A673 (cell line): ENCODE measurements around the gene CDK11B. TPM values are rescaled to one million over a fixed set of nuclear protein-coding genes. Genes with fewer than 3 reads are reported as not detected.
"Not testable (repeated sequence)": the region's sequence is repeated elsewhere in the genome, so short reads cannot be mapped to it uniquely, and the experiment has no call there.

Experiments used
- BruUV-seq: library from RNA; stranded (reverse); fragments of 400-500 nt; replicated peaks from 2 replicates; lab custom pipeline; 2021; lab: Mats Ljungman, UMichigan
- CTCF ChIA-PET: fragments of 300-600 bp; sonication (Branson Sonifier 250); formaldehyde crosslinking; loops from one replicate; lab custom pipeline; 2022; ENCODE audit warnings: antibody characterized with exemption; lab: Charles Lee
- POLR2A ChIA-PET: fragments of 300-600 bp; sonication (Branson Sonifier 250); formaldehyde crosslinking; loops from one replicate; lab custom pipeline; 2022; ENCODE audit warnings: antibody characterized with exemption; ENCODE audit not compliant: low non-redundant PET; lab: Charles Lee
- DNase-seq: peaks from one replicate; pipeline ENCODE4 v3.0.0-alpha.2; 2015; ENCODE audit warnings: low spot score
- H3K27ac ChIP-seq: fragments of 200-600 bp; sonication (generic); 2 replicates; pipeline ENCODE4 v1.5.1; 2016; ENCODE audit warnings: mixed run types, low read depth, mild to moderate bottlenecking, mixed read lengths, antibody characterized with exemption, low read length; ENCODE audit not compliant: poor library complexity, severe bottlenecking
- H3K27me3 ChIP-seq: fragments of 200-600 bp; sonication (generic); replicated peaks from 2 replicates; pipeline ENCODE4 v1.6.1; 2017; ENCODE audit warnings: mixed run types, low read depth, mild to moderate bottlenecking, mixed read lengths, antibody characterized with exemption, low read length; ENCODE audit not compliant: insufficient read depth, poor library complexity
- H3K36me3 ChIP-seq: fragments of 200-600 bp; sonication (generic); 2 replicates; pipeline ENCODE4 v1.6.1; 2016; ENCODE audit warnings: mixed run types, mild to moderate bottlenecking, mixed read lengths, antibody characterized with exemption, low read length; ENCODE audit not compliant: insufficient read depth, poor library complexity, severe bottlenecking
- H3K4me1 ChIP-seq: fragments of 200-600 bp; sonication (generic); 2 replicates; pipeline ENCODE4 v1.6.1; 2017; ENCODE audit warnings: mixed run types, mild to moderate bottlenecking, mixed read lengths, antibody characterized with exemption, low read length; ENCODE audit not compliant: insufficient read depth, poor library complexity, severe bottlenecking
- H3K4me3 ChIP-seq: fragments of 200-600 bp; sonication (generic); 2 replicates; pipeline ENCODE4 v1.5.1; 2016; ENCODE audit warnings: low read depth, mixed run types, mild to moderate bottlenecking, mixed read lengths, low read length; ENCODE audit not compliant: poor library complexity, severe bottlenecking
- H3K9me3 ChIP-seq: fragments of 200-600 bp; sonication (generic); 2 replicates; pipeline ENCODE4 v1.6.1; 2016; ENCODE audit warnings: mixed run types, low read depth, mild to moderate bottlenecking, mixed read lengths, antibody characterized with exemption, low read length; ENCODE audit not compliant: poor library complexity, severe bottlenecking
- EZH2 ChIP-seq: fragments of 200-600 bp; sonication (generic); IDR thresholded peaks from 2 replicates; pipeline ENCODE4 v1.6.1; 2017; ENCODE audit warnings: borderline replicate concordance, low read depth, mild to moderate bottlenecking, mixed read lengths, antibody characterized with exemption, low read length; ENCODE audit not compliant: poor library complexity, severe bottlenecking
- intact Hi-C: fragments of 100-400 bp; cut with micrococcal nuclease; formaldehyde crosslinking; loops from one replicate; pipeline ENCODE4 v1.10.0; 2022; ENCODE audit not compliant: unreplicated experiment
- total RNA-seq: library from RNA; stranded (reverse); gene quantifications from 2 replicates; pipeline ENCODE4 v1.2.3, GENCODE V29; 2021
- TF ChIP-seq, protein P1 (sequence below): fragments of 300-800, 200-600 bp; sonication (generic); conservative IDR thresholded peaks from 2 replicates; pipeline ENCODE4 v1.5.1; 2017; ENCODE audit warnings: low read depth, mild to moderate bottlenecking, antibody characterized with exemption, low read length, moderate library complexity, mixed read lengths

The CDK11B gene
- total RNA-seq, 1 experiment from 2014 or later: 38.1 TPM

- POLR2A ChIA-PET, BruUV-seq, H3K9me3 ChIP-seq, DNase-seq, CTCF ChIA-PET, intact Hi-C loops, H3K4me3 ChIP-seq, H3K36me3 ChIP-seq, H3K27ac ChIP-seq: not testable (repeated sequence)
- Histone ChIP-seq H3K27me3 (peaks cover 18% of the 10 kb centered on the region), H3K4me1 (peaks cover 11% of the 10 kb centered on the region)
Measured at GRCh38 chr1:1634613-1635012, 24.2 kb downstream of the CDK11B start.

GRCh38 chr1:1633409-1633808, 25.4 kb downstream of the CDK11B start:
- POLR2A ChIA-PET, H3K36me3 ChIP-seq, CTCF ChIA-PET, H3K27ac ChIP-seq, DNase-seq, H3K4me3 ChIP-seq, BruUV-seq, H3K9me3 ChIP-seq, intact Hi-C loops: not testable (repeated sequence)
- H3K27me3 ChIP-seq: peaks cover 18% of the 10 kb centered on the region
- peaks cover 11% of the 10 kb centered on the region for H3K4me1 ChIP-seq

DNA sequence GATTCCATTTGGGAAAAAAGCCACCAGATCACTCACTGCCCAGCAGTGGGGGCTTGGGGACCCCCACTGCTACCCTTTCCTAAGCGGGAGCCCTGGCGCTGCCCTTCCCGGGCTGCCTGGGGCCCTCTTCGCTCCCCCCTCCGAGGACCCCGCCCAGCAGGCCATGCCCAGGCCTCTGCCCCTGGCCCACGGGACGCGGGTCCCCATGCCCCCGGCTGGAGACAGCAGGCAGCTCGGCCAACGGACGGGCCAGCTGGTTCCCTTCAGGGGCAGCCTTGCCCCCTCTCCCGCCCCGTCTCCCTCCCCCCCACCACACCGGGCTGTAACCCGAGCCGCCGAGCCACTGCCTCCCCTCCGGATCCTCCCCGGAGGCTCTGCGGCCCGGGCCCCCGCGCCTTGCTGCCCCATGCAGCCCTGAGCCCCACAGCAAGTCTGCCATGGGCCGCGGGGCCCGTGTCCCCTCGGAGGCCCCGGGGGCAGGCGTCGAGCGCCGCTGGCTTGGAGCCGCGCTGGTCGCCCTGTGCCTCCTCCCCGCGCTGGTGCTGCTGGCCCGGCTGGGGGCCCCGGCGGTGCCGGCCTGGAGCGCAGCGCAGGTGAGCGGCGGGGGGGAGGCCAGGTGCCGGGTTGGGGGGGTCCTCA, 26.9 kb downstream of the CDK11B start, which contains the start of gene MMP23B:
TSS of gene MMP23B (plus strand) at position 392 of the 639 bp plus-strand sequence. CDS start at position 438, 46 bp downstream.
- no peak within 1 kb of the TSS for H3K27ac ChIP-seq
- H3K4me1 ChIP-seq: peaks cover 11% of the 10 kb centered on the region
- DNase-seq: no peak
- ChIA-PET CTCF (no interaction called here), POLR2A (interaction anchor here (0.6 kb wide), 1 partner anchor 16 kb away, joined by 4 read pairs; no protein-coding TSS in a partner anchor)
- no TSS peak for BruUV-seq
- no peak for TF ChIP-seq EZH2
- TF ChIP-seq, protein P1, sequence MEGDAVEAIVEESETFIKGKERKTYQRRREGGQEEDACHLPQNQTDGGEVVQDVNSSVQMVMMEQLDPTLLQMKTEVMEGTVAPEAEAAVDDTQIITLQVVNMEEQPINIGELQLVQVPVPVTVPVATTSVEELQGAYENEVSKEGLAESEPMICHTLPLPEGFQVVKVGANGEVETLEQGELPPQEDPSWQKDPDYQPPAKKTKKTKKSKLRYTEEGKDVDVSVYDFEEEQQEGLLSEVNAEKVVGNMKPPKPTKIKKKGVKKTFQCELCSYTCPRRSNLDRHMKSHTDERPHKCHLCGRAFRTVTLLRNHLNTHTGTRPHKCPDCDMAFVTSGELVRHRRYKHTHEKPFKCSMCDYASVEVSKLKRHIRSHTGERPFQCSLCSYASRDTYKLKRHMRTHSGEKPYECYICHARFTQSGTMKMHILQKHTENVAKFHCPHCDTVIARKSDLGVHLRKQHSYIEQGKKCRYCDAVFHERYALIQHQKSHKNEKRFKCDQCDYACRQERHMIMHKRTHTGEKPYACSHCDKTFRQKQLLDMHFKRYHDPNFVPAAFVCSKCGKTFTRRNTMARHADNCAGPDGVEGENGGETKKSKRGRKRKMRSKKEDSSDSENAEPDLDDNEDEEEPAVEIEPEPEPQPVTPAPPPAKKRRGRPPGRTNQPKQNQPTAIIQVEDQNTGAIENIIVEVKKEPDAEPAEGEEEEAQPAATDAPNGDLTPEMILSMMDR: no peak
- peaks cover 18% of the 10 kb centered on the region for H3K27me3 ChIP-seq
- intact Hi-C loops: no loop called here
- no peaks in the 10 kb centered on the region for H3K9me3 ChIP-seq
- no peaks in the 10 kb centered on the region for H3K36me3 ChIP-seq
- no peak within 1 kb of the TSS for H3K4me3 ChIP-seq

DNA sequence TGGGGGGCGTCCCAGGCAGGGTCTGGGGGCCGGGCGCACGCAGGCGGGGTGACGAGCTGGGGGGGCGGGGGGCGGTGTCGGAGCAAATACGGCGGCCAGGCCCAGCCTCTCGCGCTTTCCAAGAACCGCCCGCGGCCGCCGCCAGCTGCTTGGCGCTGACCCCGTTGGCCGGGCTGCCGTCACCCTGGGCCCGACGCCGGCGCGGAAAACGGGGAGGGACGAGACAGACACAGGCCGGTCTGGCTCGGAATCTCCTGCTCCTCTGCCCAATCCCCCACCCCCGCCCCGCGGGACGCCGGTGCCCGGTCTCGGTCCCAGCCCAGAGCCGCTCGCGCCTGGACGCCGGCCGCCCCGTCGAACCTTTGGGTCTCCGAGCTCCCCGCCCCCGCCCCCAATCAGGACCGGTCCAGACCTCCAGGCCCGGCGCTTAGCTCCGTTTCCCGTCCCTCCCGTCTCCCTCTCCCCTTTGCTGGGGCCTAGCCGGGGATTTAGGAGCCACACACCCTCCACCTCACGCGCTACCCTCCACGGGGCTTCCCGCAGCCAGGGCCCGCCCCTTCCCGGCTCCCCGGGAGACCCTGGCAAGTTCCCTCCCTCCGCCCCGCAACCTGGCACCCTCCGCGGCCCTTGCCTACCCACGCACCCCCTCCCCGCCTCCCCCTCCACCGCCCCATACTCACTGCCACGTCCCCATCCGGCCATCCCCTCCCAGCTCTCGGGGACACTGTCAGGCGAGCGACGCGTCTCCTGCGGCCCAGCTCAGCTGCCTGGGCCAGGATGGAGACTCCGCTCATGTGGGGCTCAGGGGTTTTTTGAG, 27.6 kb downstream of the CDK11B start:
- Histone ChIP-seq H3K4me1 (peaks cover 11% of the 10 kb centered on the region), H3K36me3 (no peaks in the 10 kb centered on the region), H3K4me3 (no peak overlapping the region), H3K27me3 (peaks cover 18% of the 10 kb centered on the region), H3K27ac (no peak overlapping the region), H3K9me3 (no peaks in the 10 kb centered on the region)
- no TSS peak for BruUV-seq
- ChIA-PET POLR2A (interaction anchor here (0.6 kb wide), 1 partner anchor 15 kb away, joined by 4 read pairs; no protein-coding TSS in a partner anchor), CTCF (no interaction called here)
- intact Hi-C loops: no loop called here
- DNase-seq: no peak
- TF ChIP-seq, protein P1: no peak
- TF ChIP-seq EZH2: peak; percentile 53
